ENCODE data around the gene FNIP2.

- TF ChIP-seq ZKSCAN8 (CRISPR knock-in tag; IDR thresholded peaks at IDR 0.05) (no peak), HMGN3 (IDR thresholded peaks at IDR 0.05; ENCODE audit: borderline replicate concordance, extremely low read depth, insufficient read length, low read depth, low read length) (no peak), ZNF121 (CRISPR knock-in tag; conservative IDR thresholded peaks at IDR 0.05) (no peak), GMEB1 (CRISPR knock-in tag; IDR thresholded peaks at IDR 0.05) (no peak), FOXK2 (conservative IDR thresholded peaks at IDR 0.05 in 1 of 2, IDR thresholded peaks at IDR 0.05 in 1 of 2; ENCODE audit: low read depth in 2 of 2) (no peak), HCFC1 (IDR thresholded peaks at IDR 0.05; ENCODE audit: low read depth, low read length) (no peak), CREM (IDR thresholded peaks at IDR 0.05; ENCODE audit: low read depth) (no peak), PRPF4 (IDR thresholded peaks at IDR 0.05; ENCODE audit: insufficient read depth, low read depth, low read length, poor library complexity, severe bottlenecking) (no peak), IFI16 (CRISPR knock-in tag; IDR thresholded peaks at IDR 0.05) (no peak), POLR2A (conservative IDR thresholded peaks at IDR 0.05) (no peak), ZNF143 (CRISPR knock-in tag; IDR thresholded peaks at IDR 0.05) (no peak)
- TF ChIP-seq, protein P1, sequence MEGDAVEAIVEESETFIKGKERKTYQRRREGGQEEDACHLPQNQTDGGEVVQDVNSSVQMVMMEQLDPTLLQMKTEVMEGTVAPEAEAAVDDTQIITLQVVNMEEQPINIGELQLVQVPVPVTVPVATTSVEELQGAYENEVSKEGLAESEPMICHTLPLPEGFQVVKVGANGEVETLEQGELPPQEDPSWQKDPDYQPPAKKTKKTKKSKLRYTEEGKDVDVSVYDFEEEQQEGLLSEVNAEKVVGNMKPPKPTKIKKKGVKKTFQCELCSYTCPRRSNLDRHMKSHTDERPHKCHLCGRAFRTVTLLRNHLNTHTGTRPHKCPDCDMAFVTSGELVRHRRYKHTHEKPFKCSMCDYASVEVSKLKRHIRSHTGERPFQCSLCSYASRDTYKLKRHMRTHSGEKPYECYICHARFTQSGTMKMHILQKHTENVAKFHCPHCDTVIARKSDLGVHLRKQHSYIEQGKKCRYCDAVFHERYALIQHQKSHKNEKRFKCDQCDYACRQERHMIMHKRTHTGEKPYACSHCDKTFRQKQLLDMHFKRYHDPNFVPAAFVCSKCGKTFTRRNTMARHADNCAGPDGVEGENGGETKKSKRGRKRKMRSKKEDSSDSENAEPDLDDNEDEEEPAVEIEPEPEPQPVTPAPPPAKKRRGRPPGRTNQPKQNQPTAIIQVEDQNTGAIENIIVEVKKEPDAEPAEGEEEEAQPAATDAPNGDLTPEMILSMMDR (IDR thresholded peaks at IDR 0.05 in 2 of 3, conservative IDR thresholded peaks at IDR 0.05 in 1 of 3; ENCODE audit: insufficient read depth in 2 of 3, low read depth in 1 of 3, low read length in 3 of 3), result no peak
Measured at GRCh38 chr4:158785718-158786117, 16.9 kb downstream of the FNIP2 start.

Data from K562 (cell line).